ENCODE results near the gene CDC37.
A peak's percentile ranks its signal among the peaks of the same experiment; 100 is the strongest.

DNA sequence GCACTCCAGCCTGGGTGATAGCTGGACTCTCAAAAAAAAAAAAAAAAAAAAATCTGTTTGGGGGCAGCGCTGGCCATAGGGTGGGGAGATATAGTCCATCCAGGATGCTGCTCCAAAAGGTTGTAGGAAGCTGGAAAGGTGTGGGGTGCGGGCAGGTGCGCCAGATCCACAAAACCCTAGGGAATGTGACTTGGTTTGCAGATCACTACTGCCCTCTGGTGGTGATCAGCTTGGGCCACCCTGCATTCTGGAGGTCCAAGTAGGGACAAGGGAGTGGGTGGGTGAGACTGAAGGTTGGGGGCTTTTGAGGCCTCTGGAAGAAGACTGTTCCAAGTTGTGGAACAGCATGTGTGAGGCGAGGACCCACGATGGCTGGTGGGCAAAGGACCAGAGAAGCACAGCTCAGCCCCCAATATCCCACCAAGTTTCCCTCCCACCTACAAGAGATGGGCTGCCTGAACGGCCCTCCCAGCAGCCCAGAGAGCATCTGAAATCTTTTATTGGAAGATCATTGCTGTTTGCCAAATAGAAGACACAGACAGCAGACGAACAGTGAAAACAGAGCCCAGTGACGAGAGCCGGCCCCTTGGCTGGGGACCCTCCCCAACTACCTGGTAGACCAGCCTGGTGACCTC is 12.6 kb downstream of the CDC37 start:
- TF ChIP-seq POLR2A (IDR thresholded peaks at IDR 0.05) = no peak
- TF ChIP-seq, protein P1, sequence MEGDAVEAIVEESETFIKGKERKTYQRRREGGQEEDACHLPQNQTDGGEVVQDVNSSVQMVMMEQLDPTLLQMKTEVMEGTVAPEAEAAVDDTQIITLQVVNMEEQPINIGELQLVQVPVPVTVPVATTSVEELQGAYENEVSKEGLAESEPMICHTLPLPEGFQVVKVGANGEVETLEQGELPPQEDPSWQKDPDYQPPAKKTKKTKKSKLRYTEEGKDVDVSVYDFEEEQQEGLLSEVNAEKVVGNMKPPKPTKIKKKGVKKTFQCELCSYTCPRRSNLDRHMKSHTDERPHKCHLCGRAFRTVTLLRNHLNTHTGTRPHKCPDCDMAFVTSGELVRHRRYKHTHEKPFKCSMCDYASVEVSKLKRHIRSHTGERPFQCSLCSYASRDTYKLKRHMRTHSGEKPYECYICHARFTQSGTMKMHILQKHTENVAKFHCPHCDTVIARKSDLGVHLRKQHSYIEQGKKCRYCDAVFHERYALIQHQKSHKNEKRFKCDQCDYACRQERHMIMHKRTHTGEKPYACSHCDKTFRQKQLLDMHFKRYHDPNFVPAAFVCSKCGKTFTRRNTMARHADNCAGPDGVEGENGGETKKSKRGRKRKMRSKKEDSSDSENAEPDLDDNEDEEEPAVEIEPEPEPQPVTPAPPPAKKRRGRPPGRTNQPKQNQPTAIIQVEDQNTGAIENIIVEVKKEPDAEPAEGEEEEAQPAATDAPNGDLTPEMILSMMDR (IDR thresholded peaks at IDR 0.05) = peak; percentile 76 to 84 (median 80)

Data from heart left ventricle (tissue), 13 donors.